Hepatocyte (in vitro differentiated cells): ENCODE measurements around the gene PTPRC. TPM values are rescaled to one million over a fixed set of nuclear protein-coding genes. Genes with fewer than 3 reads are reported as not detected.

ENCODE experiments used
- DNase-seq: peaks from one replicate; pipeline ENCODE4 v3.0.0-alpha.2; 2016; ENCODE audit warnings: low spot score
- H2AFZ ChIP-seq: fragments of 200-600 bp; sonication (generic); 2 replicates; pipeline ENCODE4 v1.6.0; 2016; ENCODE audit warnings: antibody characterized with exemption, mild to moderate bottlenecking
- H3K27ac ChIP-seq: fragments of 200-600 bp; sonication (generic); 2 replicates; pipeline ENCODE4 v1.5.1; 2016; ENCODE audit warnings: mild to moderate bottlenecking
- H3K27me3 ChIP-seq: fragments of 200-600 bp; sonication (generic); 2 replicates; pipeline ENCODE4 v1.6.1; 2016
- H3K36me3 ChIP-seq: fragments of 200-600 bp; sonication (generic); replicated peaks from 2 replicates; pipeline ENCODE4 v1.5.1; 2016; ENCODE audit warnings: low read depth; ENCODE audit not compliant: insufficient read depth
- H3K4me1 ChIP-seq: fragments of 200-600 bp; sonication (generic); 2 replicates; pipeline ENCODE4 v1.5.1; 2016; ENCODE audit warnings: mild to moderate bottlenecking, moderate library complexity; ENCODE audit not compliant: insufficient read depth
- H3K4me2 ChIP-seq: fragments of 200-600 bp; sonication (generic); 2 replicates; pipeline ENCODE4 v1.6.0; 2016
- H3K4me3 ChIP-seq: fragments of 200-600 bp; sonication (generic); 2 replicates; pipeline ENCODE4 v1.5.1; 2016; ENCODE audit warnings: mild to moderate bottlenecking
- H3K79me2 ChIP-seq: fragments of 200-600 bp; sonication (generic); 2 replicates; pipeline ENCODE4 v1.6.0; 2017; ENCODE audit warnings: mild to moderate bottlenecking
- H3K9me2 ChIP-seq: fragments of 200-600 bp; sonication (generic); replicated peaks from 2 replicates; pipeline ENCODE4 v1.6.0; 2017; ENCODE audit warnings: mild to moderate bottlenecking; ENCODE audit not compliant: insufficient read depth
- H3K9me3 ChIP-seq: fragments of 200-600 bp; sonication (generic); 2 replicates; pipeline ENCODE4 v1.5.1; 2016; ENCODE audit warnings: low read depth, mild to moderate bottlenecking
- H4K20me1 ChIP-seq: fragments of 200-600 bp; sonication (generic); 2 replicates; pipeline ENCODE4 v1.6.0; 2016; ENCODE audit warnings: mild to moderate bottlenecking; ENCODE audit not compliant: insufficient read depth, poor library complexity, severe bottlenecking
- CTCF ChIP-seq: fragments of 200-600 bp; sonication (generic); IDR thresholded peaks from 2 replicates; pipeline ENCODE4 v1.5.1; 2016; ENCODE audit warnings: antibody characterized with exemption, mild to moderate bottlenecking; ENCODE audit not compliant: poor library complexity
- EZH2 ChIP-seq: fragments of 200-600 bp; sonication (generic); IDR thresholded peaks from 2 replicates; pipeline ENCODE4 v1.6.1; 2016; ENCODE audit warnings: antibody characterized with exemption, mild to moderate bottlenecking, borderline replicate concordance
- EZH2phosphoT487 ChIP-seq: fragments of 200-600 bp; sonication (generic); IDR thresholded peaks from one replicate; pipeline ENCODE4 v1.6.1; 2018; ENCODE audit warnings: antibody characterized with exemption, mild to moderate bottlenecking, low read depth, moderate library complexity; ENCODE audit not compliant: unreplicated experiment, severe bottlenecking
- WGBS: methylation state at CpG from one replicate; pipeline ENCODE4 v1.1.6; 2016; ENCODE audit warnings: low lambda C conversion rate; ENCODE audit errors: missing lambda C conversion rate; 5-methylcytosine and 5-hydroxymethylcytosine counted together
- polyA plus RNA-seq: library from polyadenylated mRNA; unstranded; fragments of >200 nt; fragmentation: Nextera tagmentation; extraction: Ambion mirVana; gene quantifications from 2 replicates; pipeline ENCODE4 v1.2.1, GENCODE V29; 2016
- total RNA-seq: library from RNA; depleted of rRNA; stranded (reverse); fragments of >200 nt; gene quantifications from 2 replicates; pipeline ENCODE4 v1.2.3, GENCODE V29; 2014

Gene PTPRC
- total and polyA plus RNA-seq, 2 experiments from 2014 or later = 0.87 TPM; not detected in 1

DNA sequence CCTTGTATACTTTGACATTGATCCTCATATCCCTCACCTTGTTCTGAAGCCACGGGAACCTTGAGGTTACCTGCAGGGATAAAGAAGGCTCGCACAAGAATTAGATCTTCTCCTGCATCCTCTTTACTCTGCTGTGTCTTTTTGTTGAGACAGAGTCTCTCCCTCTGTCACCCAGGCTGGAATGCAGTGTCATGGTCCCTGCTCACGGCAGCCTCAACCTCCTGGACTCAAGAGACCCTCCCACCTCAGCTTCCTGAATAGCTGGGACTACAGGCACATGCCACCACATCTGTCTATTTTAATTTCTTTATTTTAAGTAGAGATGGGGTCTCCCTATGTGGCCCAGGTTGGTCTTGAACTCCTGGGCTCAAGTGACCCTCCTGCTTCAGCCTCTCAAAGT, 134.7 kb downstream of the PTPRC start:
- 93% methylated on average over 3 of the region's 3 CpGs for WGBS
- TF ChIP-seq EZH2 (no peak), EZH2phosphoT487 (no peak), CTCF (no peak)

DNA sequence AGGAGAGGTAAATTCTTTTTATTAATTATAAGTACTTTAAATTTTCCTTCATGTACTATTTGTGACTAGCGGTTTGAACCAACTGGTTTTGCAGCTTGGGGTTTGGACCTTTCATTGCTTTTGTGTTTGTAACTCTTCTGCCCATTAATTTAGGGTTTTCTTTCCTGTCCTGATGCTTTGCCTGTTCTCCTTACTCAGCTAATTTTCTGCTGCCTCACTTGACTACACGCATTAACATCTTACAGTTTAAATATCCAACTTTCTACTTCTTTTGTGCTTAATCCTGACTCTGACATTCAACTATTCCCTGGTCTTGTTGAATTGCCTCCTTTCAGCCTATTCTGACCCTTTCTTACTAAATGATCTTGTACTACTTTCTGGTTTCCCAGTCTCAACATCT, 135.6 kb downstream of the PTPRC start:
- H4K20me1 ChIP-seq = no peaks in the 10 kb centered on the region
- no peaks in the 10 kb centered on the region for H3K4me1 ChIP-seq
- no peak overlapping the region for H2AFZ ChIP-seq
- no peaks in the 10 kb centered on the region for H3K27me3 ChIP-seq
- H3K4me2 ChIP-seq = no peak overlapping the region
- no peaks in the 10 kb centered on the region for H3K9me2 ChIP-seq
- no peak for DNase-seq
- TF ChIP-seq CTCF = no peak
- no peak for TF ChIP-seq EZH2
- no peak for TF ChIP-seq EZH2phosphoT487
- WGBS = 98% methylated on average over 2 of the region's 2 CpGs
- H3K9me3 ChIP-seq = no peaks in the 10 kb centered on the region
- H3K79me2 ChIP-seq = no peaks in the 10 kb centered on the region
- H3K36me3 ChIP-seq = no peaks in the 10 kb centered on the region
- H3K4me3 ChIP-seq = no peak overlapping the region
- no peak overlapping the region for H3K27ac ChIP-seq

More for the DNA sequence above, 134.7 kb downstream of the PTPRC start:
- no peak overlapping the region for H2AFZ ChIP-seq
- H3K4me1 ChIP-seq = no peaks in the 10 kb centered on the region
- H3K36me3 ChIP-seq = no peaks in the 10 kb centered on the region
- H3K9me2 ChIP-seq = no peaks in the 10 kb centered on the region
- no peaks in the 10 kb centered on the region for H3K79me2 ChIP-seq
- no peak overlapping the region for H3K4me3 ChIP-seq
- H3K27ac ChIP-seq = no peak overlapping the region
- no peaks in the 10 kb centered on the region for H3K9me3 ChIP-seq
- no peak for DNase-seq
- H3K27me3 ChIP-seq = no peaks in the 10 kb centered on the region
- no peaks in the 10 kb centered on the region for H4K20me1 ChIP-seq
- H3K4me2 ChIP-seq = no peak overlapping the region

- Histone ChIP-seq H3K27ac (no peak overlapping the region), H3K4me1 (no peaks in the 10 kb centered on the region), H3K36me3 (no peaks in the 10 kb centered on the region), H3K79me2 (no peaks in the 10 kb centered on the region), H3K9me3 (no peaks in the 10 kb centered on the region), H3K27me3 (no peaks in the 10 kb centered on the region), H3K4me3 (no peak overlapping the region), H2AFZ (no peak overlapping the region), H3K4me2 (no peak overlapping the region), H3K9me2 (no peaks in the 10 kb centered on the region), H4K20me1 (no peaks in the 10 kb centered on the region)
- 88% methylated on average over 6 of the region's 6 CpGs for WGBS
- TF ChIP-seq CTCF (no peak), EZH2phosphoT487 (no peak), EZH2 (no peak)
- DNase-seq = no peak
Observed at GRCh38 chr1:198775606-198776005, 136.8 kb downstream of the PTPRC start.

DNA sequence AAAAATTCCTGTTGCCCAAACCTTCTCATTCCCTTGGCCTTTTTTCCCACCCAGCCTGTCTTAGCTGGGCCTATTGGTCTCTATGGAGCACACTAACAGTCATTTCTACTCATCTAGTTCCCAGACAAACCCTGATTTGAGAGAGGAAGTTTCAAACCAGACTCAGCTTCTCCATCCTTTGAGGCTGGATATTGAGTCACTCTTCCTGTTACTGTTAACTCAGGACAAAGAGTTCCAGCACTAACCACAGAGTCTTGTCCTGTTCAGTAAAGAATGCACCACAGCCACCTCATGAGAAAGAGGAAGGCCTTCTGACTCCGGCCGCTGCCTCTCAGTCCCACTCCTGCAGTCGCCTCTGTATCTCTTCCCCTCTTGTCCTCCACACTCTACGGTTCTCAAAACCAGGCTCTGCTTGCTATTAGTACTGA, 137.8 kb downstream of the PTPRC start:
- H3K27ac ChIP-seq = peak overlapping the region; percentile 11
- no peak overlapping the region for H3K4me2 ChIP-seq
- H3K27me3 ChIP-seq = no peaks in the 10 kb centered on the region
- H3K79me2 ChIP-seq = no peaks in the 10 kb centered on the region
- H3K9me2 ChIP-seq = no peaks in the 10 kb centered on the region
- H3K4me1 ChIP-seq = no peaks in the 10 kb centered on the region
- no peak overlapping the region for H2AFZ ChIP-seq
- 88% methylated on average over 4 of the region's 4 CpGs for WGBS
- no peak overlapping the region for H3K4me3 ChIP-seq
- TF ChIP-seq EZH2phosphoT487 (no peak), CTCF (no peak), EZH2 (no peak)
- no peak for DNase-seq
- H3K36me3 ChIP-seq = no peaks in the 10 kb centered on the region
- no peaks in the 10 kb centered on the region for H3K9me3 ChIP-seq
- H4K20me1 ChIP-seq = no peaks in the 10 kb centered on the region
